GDM1 (cell line): ENCODE data around the gene CDRT4.
A peak's percentile ranks its signal among the peaks of the same experiment; 100 is the strongest.

Experiments used
- DNase-seq: peaks from one replicate; lab custom pipeline; 2025; lab: John Stamatoyannopoulos, UW

CDRT4 gene

GRCh38 chr17:15431766-15432165 lies 35.7 kb downstream of the CDRT4 start:
- DNase-seq, result no peak

GRCh38 chr17:15431196-15431595 lies 36.2 kb downstream of the CDRT4 start:
- DNase-seq, result no peak

- DNase-seq, result no peak
These were observed 42.9 kb downstream of the CDRT4 start for GRCh38 chr17:15424521-15424920.

DNA sequence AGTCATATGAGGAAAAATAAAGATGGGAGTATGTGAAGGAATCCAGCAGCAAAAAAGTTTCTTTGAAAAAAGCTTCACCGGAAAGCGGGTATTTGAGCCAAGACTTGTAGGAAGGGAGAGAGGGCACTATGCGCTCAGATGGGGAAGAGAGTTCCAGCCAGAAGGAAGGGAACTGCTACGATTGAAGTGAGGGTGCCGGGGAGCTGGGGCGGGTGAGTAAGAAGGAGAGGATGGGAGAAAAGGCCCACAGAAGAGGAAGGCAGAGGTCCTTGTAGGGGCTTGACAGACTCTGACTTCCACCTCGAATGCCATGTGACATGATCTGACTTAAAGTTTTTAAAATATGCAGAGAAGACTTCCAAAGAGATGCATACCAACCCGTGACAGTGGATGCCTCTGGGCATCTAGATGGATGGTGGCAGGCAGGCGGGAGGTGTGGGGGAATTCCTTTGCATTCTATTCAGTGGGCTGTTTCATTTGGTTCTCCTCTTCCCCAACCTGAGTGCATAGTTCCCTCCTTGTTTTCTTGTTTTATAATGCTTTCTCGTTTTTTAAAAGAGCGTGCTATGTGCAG lies 44.9 kb downstream of the CDRT4 start:
- no peak for DNase-seq

GRCh38 chr17:15418781-15419180 lies 48.6 kb downstream of the CDRT4 start:
- no peak for DNase-seq

DNA sequence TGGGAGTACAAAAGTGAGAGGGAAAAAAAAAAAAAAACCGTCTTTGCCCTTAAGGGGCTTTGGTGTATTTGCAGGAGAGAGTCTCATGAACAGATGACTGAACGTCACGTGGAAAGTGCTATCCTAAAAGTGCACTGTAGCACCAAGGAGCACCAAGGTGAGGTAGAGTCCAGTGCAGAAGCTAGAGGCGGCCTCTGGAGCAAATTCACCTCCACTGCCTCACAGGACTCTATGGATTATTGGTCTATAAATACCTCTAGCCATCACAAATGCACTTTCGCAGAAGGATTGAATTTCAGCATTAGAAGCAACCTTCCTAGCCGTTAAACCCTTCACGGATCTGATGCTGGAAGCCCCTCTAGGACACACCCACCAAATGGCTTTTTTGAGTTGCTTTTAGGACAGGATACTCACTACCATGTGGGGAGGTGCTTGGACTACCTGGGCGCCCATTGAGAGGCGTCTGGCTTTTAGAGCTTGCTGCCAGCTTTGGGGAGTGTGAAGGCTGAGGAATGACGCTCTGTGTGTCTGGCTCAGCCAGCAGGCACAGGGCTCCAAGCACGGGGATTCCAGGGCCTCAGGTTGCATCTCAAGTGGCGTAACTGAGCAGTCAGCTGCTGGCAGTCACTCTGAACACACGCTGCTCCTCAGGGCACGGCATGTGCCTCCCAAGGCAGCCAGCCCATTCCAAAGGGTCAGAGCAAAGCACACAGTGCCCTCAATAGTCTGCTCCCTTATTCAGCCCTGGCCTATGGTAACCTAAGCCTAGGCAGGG lies 52.7 kb downstream of the CDRT4 start:
- DNase-seq, result no peak

DNA sequence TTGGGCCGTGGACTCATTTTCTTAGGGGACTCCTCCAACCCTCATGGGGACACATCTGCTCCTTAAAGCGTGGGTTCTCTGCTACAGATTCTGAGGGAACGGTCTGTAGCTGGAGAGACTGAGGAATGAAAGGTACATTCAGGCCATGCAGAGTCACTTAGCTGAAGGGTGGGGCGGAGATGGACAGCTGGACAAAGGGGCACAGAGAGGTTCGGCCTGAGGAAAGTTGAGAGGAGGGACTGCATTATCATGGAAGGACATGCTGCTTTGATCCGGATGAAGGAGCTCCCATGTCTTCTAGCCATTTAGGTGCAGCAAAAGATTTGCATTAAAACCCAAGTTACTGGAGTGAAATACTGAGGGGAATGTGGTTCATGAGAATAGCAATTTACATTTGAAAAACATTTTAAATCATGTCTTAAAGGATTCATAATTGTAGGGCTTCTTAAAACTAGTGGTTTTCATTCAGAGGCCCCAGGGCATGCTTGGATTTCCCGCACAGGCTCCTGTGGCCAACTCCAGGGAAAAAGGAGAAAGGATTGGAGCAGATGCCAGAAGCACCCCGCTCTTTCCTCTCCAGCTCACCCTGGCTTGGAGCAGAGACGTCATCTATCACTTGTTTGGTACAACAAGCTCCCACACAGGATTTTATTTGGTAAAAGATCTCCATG lies 54.2 kb downstream of the CDRT4 start:
- DNase-seq, result no peak

DNA sequence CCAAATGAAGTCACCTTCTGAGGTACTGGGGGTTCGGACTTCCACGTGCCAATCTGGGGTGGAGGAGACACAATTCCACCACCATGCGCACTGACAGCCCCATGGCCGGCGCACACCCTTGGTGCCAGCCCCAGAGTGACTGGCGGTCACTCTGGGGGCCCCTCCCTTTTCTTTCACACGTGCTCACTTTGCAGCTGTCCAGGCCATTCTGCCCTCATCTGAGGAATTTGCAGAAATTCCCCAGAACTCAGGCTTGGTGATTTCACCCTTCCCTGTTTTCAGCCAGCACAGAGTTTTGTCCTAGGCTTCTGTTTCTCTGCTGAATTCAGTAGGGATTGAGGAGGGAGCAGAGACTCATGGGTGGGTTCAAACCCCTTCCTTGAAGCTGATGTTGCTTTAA lies 54.8 kb downstream of the CDRT4 start:
- DNase-seq, result no peak

GRCh38 chr17:15411384-15412198 lies 55.8 kb downstream of the CDRT4 start:
- peak; percentile 5 for DNase-seq

DNA sequence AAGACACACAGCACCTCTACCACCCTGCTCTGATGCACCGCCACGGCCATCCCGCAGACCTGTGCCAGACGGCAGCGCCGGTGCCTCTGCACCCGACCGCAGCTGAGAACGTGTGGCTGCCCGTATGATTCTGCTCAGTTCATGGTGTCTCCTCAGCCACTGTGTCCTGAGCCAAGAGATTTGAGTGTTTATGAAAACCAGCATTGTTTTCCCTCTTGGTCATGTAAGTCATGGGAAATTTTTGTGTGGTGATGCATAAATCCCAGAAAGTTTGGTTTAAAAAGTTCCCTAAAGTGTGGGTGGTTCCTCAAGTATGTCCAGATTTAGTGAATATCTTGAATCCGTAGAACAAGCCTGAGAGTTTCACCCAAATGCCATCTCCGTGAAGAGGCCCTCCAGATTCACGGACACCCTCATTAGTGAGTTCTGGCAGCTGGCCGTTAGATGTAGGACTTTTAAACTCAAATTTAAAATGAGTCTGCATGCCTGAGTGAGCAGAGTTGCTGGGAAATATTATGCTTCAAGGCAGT lies 57.6 kb downstream of the CDRT4 start:
- DNase-seq, result no peak

DNA sequence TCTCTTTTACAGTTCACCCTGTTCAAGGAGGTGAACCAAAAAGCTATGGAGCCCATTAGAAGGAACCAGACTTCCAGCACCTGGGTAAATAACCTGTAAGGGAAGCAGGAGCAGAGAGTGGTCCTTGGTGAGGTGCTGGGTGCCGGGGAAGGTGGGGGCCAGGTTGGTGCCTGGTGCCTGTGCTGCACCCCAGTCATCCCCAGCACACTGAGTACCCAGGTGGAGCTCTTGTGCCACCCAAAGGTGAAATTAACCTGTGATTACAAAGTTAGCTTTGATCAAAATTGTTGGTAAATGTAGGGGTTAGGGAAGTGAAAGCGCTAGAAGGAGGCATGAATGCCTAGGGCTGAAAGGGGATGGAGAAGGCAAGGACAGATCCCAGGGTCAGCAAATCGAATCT lies 58.6 kb downstream of the CDRT4 start:
- DNase-seq, result no peak

GRCh38 chr17:15406081-15406480 lies 61.3 kb downstream of the CDRT4 start:
- DNase-seq, result no peak

GRCh38 chr17:15405058-15405415 lies 62.4 kb downstream of the CDRT4 start:
- DNase-seq, result no peak

GRCh38 chr17:15404106-15405057 lies 63.0 kb downstream of the CDRT4 start:
- DNase-seq, result no peak

- no peak for DNase-seq
These were observed 64.0 kb downstream of the CDRT4 start for GRCh38 chr17:15403276-15403939.

DNA sequence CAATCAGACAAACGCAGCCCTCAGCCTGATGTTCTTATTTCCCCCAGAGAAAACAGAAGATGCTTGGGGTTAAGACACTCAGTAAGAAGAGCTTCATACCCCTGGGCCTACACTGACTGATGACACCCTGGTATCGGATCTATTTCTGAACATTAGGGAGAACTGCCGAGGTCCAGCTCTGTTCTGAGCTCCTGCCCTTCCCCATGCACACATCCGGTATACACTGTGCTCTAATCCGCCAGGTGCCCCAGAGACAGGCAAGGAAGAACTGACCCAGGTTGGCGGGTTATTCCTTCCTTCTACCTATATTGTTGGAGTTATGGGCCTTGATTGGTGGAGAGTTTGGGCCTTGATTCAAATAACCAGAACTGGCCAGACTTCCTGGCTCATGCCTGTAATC lies 68.0 kb downstream of the CDRT4 start:
- DNase-seq, result no peak

DNA sequence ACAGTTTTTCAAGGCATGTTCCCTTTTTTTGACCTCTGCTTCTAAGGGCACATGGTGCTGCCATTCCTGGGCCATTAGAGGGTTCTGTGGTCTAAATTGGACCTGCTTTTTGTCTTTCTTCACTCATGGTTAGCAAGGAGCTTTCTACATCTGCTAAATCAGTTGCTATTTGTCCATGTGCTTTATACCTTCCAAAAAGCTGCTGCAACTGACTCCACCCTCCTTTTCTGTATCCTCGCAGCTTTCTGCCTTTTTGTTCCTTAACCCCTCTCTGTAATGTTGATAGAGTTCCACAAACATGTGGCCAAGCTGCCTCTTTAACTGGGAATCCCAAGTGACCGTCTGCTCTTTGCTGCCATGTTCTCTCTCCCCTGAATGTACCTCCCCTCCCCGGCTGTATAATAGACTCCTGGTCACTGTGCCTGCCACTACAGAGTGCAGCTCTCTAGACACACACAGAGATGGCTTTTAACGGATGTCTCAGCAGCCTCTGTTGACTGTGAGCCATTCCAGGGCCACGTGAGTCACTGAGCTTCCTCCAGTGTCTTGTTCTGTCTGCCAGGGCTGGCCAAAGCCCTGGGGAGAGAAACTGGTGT lies 68.6 kb downstream of the CDRT4 start:
- DNase-seq, result no peak

DNA sequence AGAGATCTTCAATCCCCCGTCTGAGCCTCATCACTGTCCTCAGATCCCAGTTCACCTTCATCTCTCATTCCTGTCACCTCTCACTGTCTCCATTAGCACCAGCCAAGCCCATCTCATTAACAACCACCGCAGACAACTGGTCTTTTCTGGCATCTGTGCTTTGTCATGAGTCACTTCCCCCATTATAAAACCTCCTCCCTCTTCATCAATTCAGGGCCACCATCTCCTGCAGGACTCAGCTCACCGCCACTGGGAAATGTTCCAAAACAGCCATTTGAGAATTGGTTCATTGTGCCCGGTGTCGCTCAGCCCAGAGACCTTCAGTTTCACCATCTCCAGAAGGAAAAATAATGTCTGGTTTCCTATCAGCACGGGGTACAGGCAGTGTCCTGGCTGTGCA lies 69.1 kb downstream of the CDRT4 start:
- no peak for DNase-seq

DNA sequence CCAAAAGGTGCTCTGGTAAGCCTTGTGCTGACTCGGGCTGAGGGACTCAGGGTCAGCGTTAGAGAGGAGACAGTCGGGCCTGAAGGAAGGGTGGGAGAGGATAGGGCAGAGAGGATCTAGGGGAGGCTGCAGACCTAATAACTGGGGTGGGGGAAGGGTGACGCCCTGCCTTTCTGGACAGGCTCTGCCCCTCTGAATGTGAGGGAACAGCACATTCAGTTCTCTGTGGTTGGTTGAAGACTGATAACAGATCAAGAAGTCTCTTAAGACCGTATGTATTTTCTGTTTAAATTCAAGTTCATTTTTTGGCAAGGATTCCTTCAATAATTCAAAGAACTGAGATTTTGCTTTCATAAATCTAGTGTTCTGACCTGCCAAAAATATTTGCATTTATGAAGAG lies 69.8 kb downstream of the CDRT4 start:
- no peak for DNase-seq

DNA sequence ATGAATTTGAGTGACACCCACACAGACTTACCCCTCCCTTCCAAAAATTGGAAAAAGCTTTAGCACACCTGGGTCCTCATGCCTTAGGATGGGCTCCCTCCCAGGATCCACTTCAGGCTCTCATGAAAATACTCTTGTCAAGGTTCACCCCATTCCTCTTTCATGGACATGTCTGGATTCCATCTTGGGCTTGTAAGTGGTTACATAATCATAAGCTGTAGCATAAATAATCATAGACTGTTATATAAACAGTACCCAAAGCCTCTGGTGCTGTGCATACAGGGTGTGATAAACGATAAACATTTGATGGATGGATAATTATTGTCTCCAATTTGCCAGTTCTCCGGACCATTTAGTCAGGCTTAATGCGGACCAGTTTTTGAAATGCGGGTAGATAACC lies 72.3 kb downstream of the CDRT4 start:
- no peak for DNase-seq
